Small intestine (tissue), 16 donors: Measurements from ENCODE around the gene ACTG1. TPM values are rescaled to one million over a fixed set of nuclear protein-coding genes. Genes with fewer than 3 reads are reported as not detected.

ENCODE experiments used
- DNase-seq, 2 donors: peaks; one replicate each; pipeline versions ENCODE4 v3.0.0 to v3.0.0-alpha.2; 2013
- FAIRE-seq: peaks from 2 replicates; lab custom pipeline; 2012; peaks lifted over from hg19 to GRCh38; lab: Jason Lieb, UNC
- H3K27ac ChIP-seq, 3 donors: one replicate each; pipeline ENCODE4 v1.5.1; 2013; ENCODE audit warnings: low read length in 2 of 3, mild to moderate bottlenecking in 2 of 3, control low read depth in 1 of 3, inconsistent platforms in 1 of 3, low read depth in 1 of 3, moderate library complexity in 1 of 3
- H3K27me3 ChIP-seq, 3 donors: one replicate each; pipeline ENCODE4 v1.6.1; 2013; ENCODE audit warnings: low read length in 3 of 3, inconsistent platforms in 1 of 3; ENCODE audit not compliant: control insufficient read depth in 3 of 3, insufficient read depth in 3 of 3
- H3K36me3 ChIP-seq, 3 donors: one replicate each; pipeline ENCODE4 v1.6.1; 2013; ENCODE audit warnings: low read length in 3 of 3, inconsistent platforms in 1 of 3, low read depth in 1 of 3, mild to moderate bottlenecking in 1 of 3, moderate library complexity in 1 of 3; ENCODE audit not compliant: control insufficient read depth in 3 of 3, insufficient read depth in 2 of 3
- H3K4me1 ChIP-seq, 3 donors: one replicate each; pipeline ENCODE4 v1.6.1; 2013; ENCODE audit warnings: low read length in 2 of 3, inconsistent platforms in 1 of 3, low read depth in 1 of 3, mild to moderate bottlenecking in 1 of 3, moderate library complexity in 1 of 3; ENCODE audit not compliant: control insufficient read depth in 3 of 3, insufficient read depth in 2 of 3
- H3K4me3 ChIP-seq, 3 donors: one replicate each; pipeline ENCODE4 v1.5.1; 2013; ENCODE audit warnings: low read length in 3 of 3, control low read depth in 1 of 3, inconsistent platforms in 1 of 3, low read depth in 1 of 3, mild to moderate bottlenecking in 1 of 3, moderate library complexity in 1 of 3
- H3K9me3 ChIP-seq, 2 donors: one replicate each; pipeline ENCODE4 v1.6.1; 2013; ENCODE audit warnings: low read depth in 1 of 2, low read length in 1 of 2; ENCODE audit not compliant: control insufficient read depth in 2 of 2, insufficient read depth in 1 of 2
- WGBS, 3 donors: extraction: QIAGEN DNeasy Blood & Tissue Kit; methylation state at CpG; one replicate each; pipeline ENCODE4 v1.1.7; 2013; 5-methylcytosine and 5-hydroxymethylcytosine counted together
- long read RNA-seq, 10 donors: transcript quantifications; one replicate each; lab custom pipeline, GENCODE V29; 2026
- polyA plus RNA-seq, 4 donors: library from polyadenylated mRNA; stranded (reverse) in 3 of 4; unstranded in 1 of 4; fragments of 200-250 nt in 3 of 4; fragments of 120-200 nt in 1 of 4; gene quantifications; one replicate each; pipeline versions ENCODE4 v1.2.1 to v1.2.3, GENCODE V29; 2013
- donor health status: healthy with polysubstance abuse.
- donor health status: control.
- donor health status: control.
- donor health status: Bipolar disorder and iron deficiency.
- donor health status: healthy.

The ACTG1 gene
- 1,000 to 10,000 TPM; 1,318 to 3,459 (median 1,787) TPM for polyA plus RNA-seq
- long read RNA-seq, donor 1 = 0 reads
- long read RNA-seq, donor 2, transcript ACTG1-214 (7 exons, 1,720 nt) = minor isoform, 45 of 655 reads
- long read RNA-seq, donor 2, transcript ACTG1-206 (6 exons, 1,919 nt) = major isoform, 227 of 655 reads
- long read RNA-seq, donor 2, transcript ACTG1-210 (5 exons, 2,256 nt) = minor isoform, 31 of 655 reads
- long read RNA-seq, donor 2, transcript ACTG1-212 (4 exons, 1,698 nt) = minor isoform, 39 of 655 reads
- long read RNA-seq, donor 2, partial matches to known transcripts = 280 of 655 reads
- long read RNA-seq, donor 2, other reads (novel, unspliced or antisense) = 7 of 655 reads
- long read RNA-seq, donor 3, transcript ACTG1-212 (4 exons, 1,698 nt) = minor isoform, 74 of 1,371 reads
- long read RNA-seq, donor 3, transcript ACTG1-207 (3 exons, 1,678 nt) = minor isoform, 108 of 1,371 reads
- long read RNA-seq, donor 3, transcript ACTG1-206 (6 exons, 1,919 nt) = major isoform, 339 of 1,371 reads
- long read RNA-seq, donor 3, transcript ACTG1-210 (5 exons, 2,256 nt) = minor isoform, 103 of 1,371 reads
- long read RNA-seq, donor 3, partial matches to known transcripts = 687 of 1,371 reads
- long read RNA-seq, donor 3, other reads (novel, unspliced or antisense) = 16 of 1,371 reads
- long read RNA-seq, donor 4, transcript ACTG1-206 (6 exons, 1,919 nt) = major isoform, 23 of 82 reads
- long read RNA-seq, donor 4, transcript ACTG1-212 (4 exons, 1,698 nt) = minor isoform, 5 of 82 reads
- long read RNA-seq, donor 4, transcript ACTG1-214 (7 exons, 1,720 nt) = minor isoform, 5 of 82 reads
- long read RNA-seq, donor 4, partial matches to known transcripts = 40 of 82 reads
- long read RNA-seq, donor 4, other reads (novel, unspliced or antisense) = 0 of 82 reads
- long read RNA-seq, donor 5, transcript ACTG1-212 (4 exons, 1,698 nt) = minor isoform, 25 of 416 reads
- long read RNA-seq, donor 5, transcript ACTG1-210 (5 exons, 2,256 nt) = minor isoform, 44 of 416 reads
- long read RNA-seq, donor 5, transcript ACTG1-206 (6 exons, 1,919 nt) = major isoform, 114 of 416 reads
- long read RNA-seq, donor 5, transcript ACTG1-207 (3 exons, 1,678 nt) = minor isoform, 55 of 416 reads
- long read RNA-seq, donor 5, partial matches to known transcripts = 173 of 416 reads
- long read RNA-seq, donor 5, other reads (novel, unspliced or antisense) = 0 of 416 reads
- long read RNA-seq, donor 6, transcript ACTG1-212 (4 exons, 1,698 nt) = minor isoform, 128 of 1,775 reads
- long read RNA-seq, donor 6, transcript ACTG1-214 (7 exons, 1,720 nt) = minor isoform, 84 of 1,775 reads
- long read RNA-seq, donor 6, transcript ACTG1-210 (5 exons, 2,256 nt) = minor isoform, 106 of 1,775 reads
- long read RNA-seq, donor 6, transcript ACTG1-206 (6 exons, 1,919 nt) = major isoform, 556 of 1,775 reads
- long read RNA-seq, donor 6, partial matches to known transcripts = 807 of 1,775 reads
- long read RNA-seq, donor 6, other reads (novel, unspliced or antisense) = 12 of 1,775 reads
- long read RNA-seq, donor 7, transcript ACTG1-207 (3 exons, 1,678 nt) = minor isoform, 45 of 1,152 reads
- long read RNA-seq, donor 7, transcript ACTG1-206 (6 exons, 1,919 nt) = major isoform, 413 of 1,152 reads
- long read RNA-seq, donor 7, transcript ACTG1-210 (5 exons, 2,256 nt) = minor isoform, 66 of 1,152 reads
- long read RNA-seq, donor 7, transcript ACTG1-214 (7 exons, 1,720 nt) = minor isoform, 50 of 1,152 reads
- long read RNA-seq, donor 7, partial matches to known transcripts = 426 of 1,152 reads
- long read RNA-seq, donor 7, other reads (novel, unspliced or antisense) = 64 of 1,152 reads
- long read RNA-seq, donor 8, transcript ACTG1-207 (3 exons, 1,678 nt) = minor isoform, 13 of 323 reads
- long read RNA-seq, donor 8, transcript ACTG1-206 (6 exons, 1,919 nt) = major isoform, 91 of 323 reads
- long read RNA-seq, donor 8, transcript ACTG1-212 (4 exons, 1,698 nt) = minor isoform, 12 of 323 reads
- long read RNA-seq, donor 8, transcript ACTG1-210 (5 exons, 2,256 nt) = minor isoform, 10 of 323 reads
- long read RNA-seq, donor 8, partial matches to known transcripts = 192 of 323 reads
- long read RNA-seq, donor 8, other reads (novel, unspliced or antisense) = 0 of 323 reads
- long read RNA-seq, donor 9, transcript ACTG1-212 (4 exons, 1,698 nt) = minor isoform, 23 of 390 reads
- long read RNA-seq, donor 9, transcript ACTG1-206 (6 exons, 1,919 nt) = major isoform, 150 of 390 reads
- long read RNA-seq, donor 9, transcript ACTG1-210 (5 exons, 2,256 nt) = minor isoform, 18 of 390 reads
- long read RNA-seq, donor 9, transcript ACTG1-207 (3 exons, 1,678 nt) = minor isoform, 17 of 390 reads
- long read RNA-seq, donor 9, partial matches to known transcripts = 165 of 390 reads
- long read RNA-seq, donor 9, other reads (novel, unspliced or antisense) = 5 of 390 reads
- long read RNA-seq, donor 10, transcript ACTG1-206 (6 exons, 1,919 nt) = major isoform, 587 of 2,544 reads
- long read RNA-seq, donor 10, transcript ACTG1-214 (7 exons, 1,720 nt) = minor isoform, 214 of 2,544 reads
- long read RNA-seq, donor 10, transcript ACTG1-212 (4 exons, 1,698 nt) = minor isoform, 140 of 2,544 reads
- long read RNA-seq, donor 10, transcript ACTG1-210 (5 exons, 2,256 nt) = minor isoform, 139 of 2,544 reads
- long read RNA-seq, donor 10, partial matches to known transcripts = 1,322 of 2,544 reads
- long read RNA-seq, donor 10, other reads (novel, unspliced or antisense) = 23 of 2,544 reads

GRCh38 chr17:81512562-81513371 is at the start of gene ACTG1:
Gene ACTG1, minus strand, starts transcription at chr17:81512799. Its CDS starts 445 bp downstream, at chr17:81512354.
- Histone ChIP-seq H3K27ac (peak within 1 kb of the TSS; percentile 100), H3K4me3 (peak within 1 kb of the TSS; percentile 89 to 100 (median 97)), H3K9me3 (peaks cover 0 to 6% of the 10 kb centered on the region in 2 donors), H3K36me3 (peaks cover 13 to 59% (median 15%) of the 10 kb centered on the region in 3 donors), H3K4me1 (peaks cover 0 to 29% (median 4%) of the 10 kb centered on the region in 3 donors), H3K27me3 (no peaks in the 10 kb centered on the region)
- DNase-seq (peak; percentile 92 to 96), FAIRE-seq (no peak)
- WGBS, 3 donors = 0 to 1% (median 1%) methylated on average over 42 to 111 of the region's 111 CpGs

DNA sequence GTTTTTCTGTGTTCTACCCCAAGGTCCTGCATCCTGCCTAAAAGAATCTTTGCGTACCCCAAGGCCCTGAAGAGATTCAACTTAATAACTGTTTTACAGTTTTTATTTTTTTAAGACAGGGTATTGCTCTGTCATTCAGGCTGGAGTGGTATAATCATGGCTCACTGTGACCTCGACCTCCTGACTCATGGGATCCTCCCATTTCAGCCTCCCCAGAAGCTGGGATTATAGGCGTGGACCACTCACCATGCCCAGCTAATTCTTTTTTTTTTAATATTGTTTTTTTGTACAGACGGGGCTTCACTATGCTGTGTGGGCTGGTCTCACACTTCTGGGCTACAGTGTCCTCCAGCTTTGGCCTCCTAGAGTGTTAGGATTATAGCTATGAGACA is 48.9 kb upstream of the ACTG1 start:
- no peak for DNase-seq
- FAIRE-seq = no peak
- H3K27ac ChIP-seq = no peak overlapping the region
- H3K4me1 ChIP-seq = peaks cover 0 to 18% (median 3%) of the 10 kb centered on the region in 3 donors
- no peaks in the 10 kb centered on the region for H3K27me3 ChIP-seq
- H3K9me3 ChIP-seq = no peaks in the 10 kb centered on the region
- no peak overlapping the region for H3K4me3 ChIP-seq
- H3K36me3 ChIP-seq = peaks cover 8 to 98% (median 18%) of the 10 kb centered on the region in 3 donors
- WGBS, 3 donors = 89 to 95% (median 93%) methylated on average over 4 of the region's 4 CpGs

DNA sequence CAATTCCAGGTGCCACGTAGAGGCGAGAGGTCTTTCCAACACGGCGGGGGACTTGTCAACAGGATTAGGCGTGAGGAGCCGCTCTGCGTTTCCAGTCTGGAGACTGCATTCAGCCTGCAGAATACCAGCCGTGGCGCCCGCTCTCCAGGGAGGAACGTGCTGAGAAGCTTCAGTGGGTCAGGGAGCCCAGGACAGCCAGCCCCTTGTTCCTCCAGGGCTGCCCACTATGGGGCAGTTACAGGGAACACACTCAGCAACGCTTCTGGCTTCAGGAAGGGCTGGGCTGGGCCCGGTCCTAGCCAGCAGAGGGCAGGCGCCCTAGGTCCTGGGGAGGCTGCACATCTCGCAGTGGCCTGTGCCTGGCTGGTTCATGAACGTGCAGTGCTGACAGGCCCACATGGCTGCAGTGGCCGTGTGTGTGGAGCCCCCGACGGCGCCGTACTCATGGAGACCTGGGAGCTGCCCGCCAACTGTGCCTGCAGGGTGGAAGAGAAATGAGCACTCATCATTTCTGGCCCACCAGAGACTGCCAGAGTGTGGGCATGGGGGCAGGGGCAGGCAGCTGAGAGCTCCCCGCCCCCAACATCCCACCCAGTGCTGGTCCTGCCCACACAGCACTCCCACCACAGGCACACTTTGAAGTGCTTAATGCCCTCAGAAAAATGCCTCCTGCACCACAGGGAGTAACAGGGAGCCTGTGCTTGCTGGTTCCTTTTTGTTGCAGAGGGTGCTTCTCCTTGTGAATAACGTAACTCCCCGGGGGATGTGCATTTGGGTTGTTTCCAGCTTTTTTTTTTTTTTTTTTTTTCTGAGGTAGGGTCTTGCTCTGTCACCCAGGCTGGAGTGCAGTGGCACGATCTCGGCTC is 46.6 kb upstream of the ACTG1 start:
- Histone ChIP-seq H3K4me1 (peaks cover 0 to 24% (median 3%) of the 10 kb centered on the region in 3 donors), H3K36me3 (peaks cover 3 to 86% (median 8%) of the 10 kb centered on the region in 3 donors), H3K4me3 (no peak overlapping the region), H3K27me3 (no peaks in the 10 kb centered on the region), H3K27ac (no peak overlapping the region), H3K9me3 (no peaks in the 10 kb centered on the region)
- DNase-seq (no peak), FAIRE-seq (no peak)
- WGBS, 3 donors = 85 to 88% (median 87%) methylated on average over 25 to 27 of the region's 27 CpGs

DNA sequence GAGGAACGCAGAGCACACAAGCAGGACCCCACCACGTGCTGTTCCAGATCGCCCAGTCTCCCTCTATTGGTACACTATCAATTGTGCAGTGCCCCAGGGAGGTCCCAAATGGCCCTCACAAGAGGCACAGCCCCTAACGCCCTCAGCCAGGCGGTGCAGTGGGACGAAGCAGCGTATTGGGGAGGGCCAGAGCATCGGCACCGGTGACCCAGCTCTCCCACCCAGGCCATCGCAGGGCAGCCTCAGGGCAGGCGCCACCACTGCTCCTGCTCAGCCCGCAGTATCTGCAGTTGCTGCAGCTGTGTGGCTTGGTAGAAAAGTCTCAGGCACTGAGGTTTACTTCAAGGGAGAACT is 45.5 kb upstream of the ACTG1 start:
- Histone ChIP-seq H3K36me3 (peaks cover 2 to 79% (median 5%) of the 10 kb centered on the region in 3 donors), H3K9me3 (no peaks in the 10 kb centered on the region), H3K4me3 (no peak overlapping the region), H3K27me3 (no peaks in the 10 kb centered on the region), H3K4me1 (peaks cover 8 to 34% (median 8%) of the 10 kb centered on the region in 3 donors), H3K27ac (no peak overlapping the region)
- no peak for DNase-seq
- WGBS, 3 donors = 93 to 94% (median 94%) methylated on average over 11 to 12 of the region's 12 CpGs
- FAIRE-seq = no peak

DNA sequence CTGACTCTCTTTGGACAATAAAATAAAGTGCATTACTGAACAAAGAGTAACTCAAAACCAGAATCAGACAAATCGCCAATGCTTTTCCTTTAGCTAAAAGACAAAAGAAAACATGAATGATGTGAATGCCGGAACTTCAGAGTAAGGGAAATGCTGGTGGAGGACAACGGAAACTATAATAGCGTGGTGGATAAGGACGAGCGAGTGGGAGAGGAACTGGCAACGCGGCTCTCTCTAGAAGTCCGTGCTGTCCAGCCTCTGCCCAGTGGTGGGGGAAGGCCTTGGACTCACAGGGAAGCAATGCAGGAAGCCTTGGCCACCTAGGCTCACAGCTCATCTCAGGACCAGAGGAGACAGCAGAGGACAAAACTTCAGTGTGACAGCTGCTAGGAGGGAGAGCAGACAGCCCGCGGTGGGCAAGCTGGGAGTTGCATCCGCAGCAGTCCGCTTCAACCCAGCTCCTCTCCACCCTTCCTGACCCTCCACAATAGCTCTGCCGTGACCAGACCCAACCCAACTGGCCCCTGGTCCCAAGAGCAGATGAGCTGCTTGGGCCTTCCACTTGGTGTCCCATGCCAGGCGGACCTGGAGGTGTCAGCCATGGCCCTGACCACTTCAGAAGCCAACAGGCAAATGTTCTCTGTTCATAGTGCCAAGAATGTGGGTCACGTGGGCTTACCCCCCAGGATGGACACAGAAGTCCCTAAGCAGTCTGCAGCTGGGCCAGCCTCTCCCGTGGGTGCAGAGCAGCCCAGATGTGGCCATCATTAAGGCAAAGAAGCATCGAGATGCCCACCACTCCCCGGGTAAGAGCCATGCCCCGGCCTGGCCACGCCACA is 44.9 kb upstream of the ACTG1 start:
- no peaks in the 10 kb centered on the region for H3K9me3 ChIP-seq
- peaks cover 2 to 73% (median 5%) of the 10 kb centered on the region in 3 donors for H3K36me3 ChIP-seq
- H3K4me3 ChIP-seq = no peak overlapping the region
- no peak for FAIRE-seq
- H3K4me1 ChIP-seq = peaks cover 8 to 34% (median 8%) of the 10 kb centered on the region in 3 donors
- no peaks in the 10 kb centered on the region for H3K27me3 ChIP-seq
- H3K27ac ChIP-seq = peak overlapping the region; percentile 63 to 83 (median 73)
- 68 to 83% (median 79%) methylated on average over 19 to 21 of the region's 21 CpGs for WGBS, 3 donors
- peak in 1 of 2 donors; percentile 10 for DNase-seq
